Measurements from ENCODE around the gene DRAP1.

GRCh38 chr11:65944767-65945166, 25.5 kb downstream of the DRAP1 start:
- TF ChIP-seq, protein P1, sequence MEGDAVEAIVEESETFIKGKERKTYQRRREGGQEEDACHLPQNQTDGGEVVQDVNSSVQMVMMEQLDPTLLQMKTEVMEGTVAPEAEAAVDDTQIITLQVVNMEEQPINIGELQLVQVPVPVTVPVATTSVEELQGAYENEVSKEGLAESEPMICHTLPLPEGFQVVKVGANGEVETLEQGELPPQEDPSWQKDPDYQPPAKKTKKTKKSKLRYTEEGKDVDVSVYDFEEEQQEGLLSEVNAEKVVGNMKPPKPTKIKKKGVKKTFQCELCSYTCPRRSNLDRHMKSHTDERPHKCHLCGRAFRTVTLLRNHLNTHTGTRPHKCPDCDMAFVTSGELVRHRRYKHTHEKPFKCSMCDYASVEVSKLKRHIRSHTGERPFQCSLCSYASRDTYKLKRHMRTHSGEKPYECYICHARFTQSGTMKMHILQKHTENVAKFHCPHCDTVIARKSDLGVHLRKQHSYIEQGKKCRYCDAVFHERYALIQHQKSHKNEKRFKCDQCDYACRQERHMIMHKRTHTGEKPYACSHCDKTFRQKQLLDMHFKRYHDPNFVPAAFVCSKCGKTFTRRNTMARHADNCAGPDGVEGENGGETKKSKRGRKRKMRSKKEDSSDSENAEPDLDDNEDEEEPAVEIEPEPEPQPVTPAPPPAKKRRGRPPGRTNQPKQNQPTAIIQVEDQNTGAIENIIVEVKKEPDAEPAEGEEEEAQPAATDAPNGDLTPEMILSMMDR (IDR thresholded peaks at IDR 0.05; ENCODE audit: insufficient read depth, low read length), result no peak
- TF ChIP-seq POLR2AphosphoS5 (IDR thresholded peaks at IDR 0.05; ENCODE audit: low read depth) (no peak), REST (IDR thresholded peaks at IDR 0.05; ENCODE audit: insufficient replicate concordance, low read depth) (no peak), GABPA (IDR thresholded peaks at IDR 0.05; ENCODE audit: low read depth) (no peak), SPI1 (IDR thresholded peaks at IDR 0.05; ENCODE audit: borderline replicate concordance, low read depth) (no peak)
